Colonic mucosa (tissue), 4 donors: Measurements from ENCODE around the gene FAM83F. TPM values are rescaled to one million over a fixed set of nuclear protein-coding genes. Genes with fewer than 3 reads are reported as not detected.
A peak's percentile ranks its signal among the peaks of the same experiment; 100 is the strongest.

Experiments used
- DNase-seq: peaks from one replicate; pipeline ENCODE4 v3.0.0-alpha.2; 2020
- H3K27ac ChIP-seq: fragments of 200-600 bp; one replicate; pipeline ENCODE4 v1.8.0; 2021
- H3K27me3 ChIP-seq: fragments of 200-600 bp; one replicate; pipeline ENCODE4 v1.8.0; 2021
- H3K36me3 ChIP-seq: fragments of 200-600 bp; one replicate; pipeline ENCODE4 v1.8.0; 2021
- H3K4me1 ChIP-seq: fragments of 200-600 bp; one replicate; pipeline ENCODE4 v1.8.0; 2021; ENCODE audit warnings: mild to moderate bottlenecking
- H3K4me3 ChIP-seq: fragments of 200-600 bp; one replicate; pipeline ENCODE4 v1.8.0; 2021
- H3K9ac ChIP-seq, 2 donors: one replicate each; pipeline ENCODE4 v1.7.0; 2013; ENCODE audit warnings: control low read depth in 2 of 2, low read depth in 2 of 2, low read length in 2 of 2
- H3K9me3 ChIP-seq: fragments of 200-600 bp; one replicate; pipeline ENCODE4 v1.8.0; 2021
- intact Hi-C: fragments of 100-400 bp; cut with DNase I; formaldehyde crosslinking; loops from one replicate; pipeline ENCODE4 v1.14.1; 2022
- total RNA-seq, 2 donors: library from RNA; stranded (reverse); fragmentation: NEBNext Ultra II Directional in 1 of 2; extraction: Animal tissue kit (Norgen Biotek cat#: 25700) in 1 of 2; gene quantifications; one replicate each; pipeline ENCODE4 v1.2.1, GENCODE V29; 2021
- TF ChIP-seq, protein P1 (sequence below): fragments of 200-600 bp; IDR thresholded peaks from one replicate; pipeline ENCODE4 v1.8.0; 2022; ENCODE audit warnings: antibody characterized with exemption, mild to moderate bottlenecking
- donor health status: healthy.
- donor health status: DM: no; HTN: no; CAD: no.
- donor health status: DM: no; HTN: no; CAD: no.

FAM83F gene
- total RNA-seq, 2 donors from 2014 or later = 38.3 to 40.6 TPM

DNA sequence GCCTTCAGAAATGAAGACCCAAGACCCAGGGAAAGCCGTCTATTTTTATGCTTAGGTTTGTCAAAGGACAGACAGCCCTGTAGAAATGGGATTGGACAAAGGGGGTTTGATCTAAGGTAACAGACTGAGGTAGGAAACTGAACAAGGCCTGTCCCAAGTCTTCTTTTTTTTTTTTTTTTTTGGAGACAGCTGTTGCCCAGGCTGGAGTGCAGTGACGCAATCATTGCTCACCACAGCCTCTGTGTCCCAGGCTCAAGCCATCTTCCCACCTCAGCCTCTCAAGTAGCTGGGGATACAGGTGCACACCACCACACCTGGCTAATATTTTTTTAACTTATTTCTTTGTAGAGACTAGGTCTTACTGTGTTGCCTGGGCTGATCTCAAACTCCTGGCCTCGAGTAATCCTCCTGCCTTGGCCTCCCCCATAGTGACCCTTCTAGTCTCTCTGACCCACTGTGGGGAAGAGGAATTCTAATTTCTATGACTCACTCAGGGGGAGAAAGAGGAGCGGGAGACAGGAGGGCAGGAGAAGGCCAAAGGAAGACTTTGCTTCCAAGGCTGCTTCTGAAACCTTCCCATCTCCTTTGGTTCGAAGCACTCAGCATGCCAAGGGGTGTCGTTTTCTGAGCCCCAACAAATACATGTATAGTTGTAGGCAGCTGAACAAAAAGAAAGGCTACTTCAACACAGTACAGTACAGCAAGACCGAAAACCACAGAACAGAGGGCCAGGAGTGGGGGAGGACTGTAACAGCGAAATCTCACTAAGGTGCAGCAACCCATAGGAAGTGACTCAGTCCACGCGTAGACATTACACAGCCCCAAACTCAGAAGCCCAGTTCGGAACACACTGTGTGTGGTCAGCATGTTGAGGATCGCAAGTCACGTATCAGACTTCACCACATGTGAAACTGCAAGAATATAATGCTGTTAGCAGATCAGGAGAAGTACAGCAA lies 33.7 kb upstream of the FAM83F start:
- intact Hi-C loops = no loop called here
- DNase-seq = no peak
- no peak overlapping the region for H3K27ac ChIP-seq

DNA sequence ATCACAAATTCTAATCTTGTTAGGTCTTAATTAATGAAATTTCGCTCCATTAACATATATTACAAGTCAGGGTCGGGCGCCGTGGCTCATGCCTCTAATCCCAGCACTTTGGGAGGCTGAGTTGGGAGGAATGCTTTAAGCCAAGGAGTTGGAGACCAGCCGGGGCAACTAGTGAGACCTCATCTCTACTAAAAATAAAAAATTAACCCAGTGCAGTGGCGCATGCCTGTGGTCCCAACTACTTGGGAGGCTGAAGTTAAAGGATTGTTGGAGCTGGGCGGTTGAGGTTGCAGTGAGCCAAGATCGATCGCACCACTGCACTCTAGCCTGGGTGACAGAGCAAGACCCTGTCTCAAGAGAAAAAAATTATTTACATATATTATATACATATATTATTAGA lies 32.7 kb upstream of the FAM83F start:
- Histone ChIP-seq H3K9me3 (no peaks in the 10 kb centered on the region), H3K9ac (no peak overlapping the region), H3K36me3 (no peaks in the 10 kb centered on the region), H3K27ac (no peak overlapping the region), H3K27me3 (no peaks in the 10 kb centered on the region), H3K4me3 (no peak overlapping the region), H3K4me1 (peaks cover 6% of the 10 kb centered on the region)
- TF ChIP-seq, protein P1, sequence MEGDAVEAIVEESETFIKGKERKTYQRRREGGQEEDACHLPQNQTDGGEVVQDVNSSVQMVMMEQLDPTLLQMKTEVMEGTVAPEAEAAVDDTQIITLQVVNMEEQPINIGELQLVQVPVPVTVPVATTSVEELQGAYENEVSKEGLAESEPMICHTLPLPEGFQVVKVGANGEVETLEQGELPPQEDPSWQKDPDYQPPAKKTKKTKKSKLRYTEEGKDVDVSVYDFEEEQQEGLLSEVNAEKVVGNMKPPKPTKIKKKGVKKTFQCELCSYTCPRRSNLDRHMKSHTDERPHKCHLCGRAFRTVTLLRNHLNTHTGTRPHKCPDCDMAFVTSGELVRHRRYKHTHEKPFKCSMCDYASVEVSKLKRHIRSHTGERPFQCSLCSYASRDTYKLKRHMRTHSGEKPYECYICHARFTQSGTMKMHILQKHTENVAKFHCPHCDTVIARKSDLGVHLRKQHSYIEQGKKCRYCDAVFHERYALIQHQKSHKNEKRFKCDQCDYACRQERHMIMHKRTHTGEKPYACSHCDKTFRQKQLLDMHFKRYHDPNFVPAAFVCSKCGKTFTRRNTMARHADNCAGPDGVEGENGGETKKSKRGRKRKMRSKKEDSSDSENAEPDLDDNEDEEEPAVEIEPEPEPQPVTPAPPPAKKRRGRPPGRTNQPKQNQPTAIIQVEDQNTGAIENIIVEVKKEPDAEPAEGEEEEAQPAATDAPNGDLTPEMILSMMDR = no peak
- no peak for DNase-seq
- intact Hi-C loops = no loop called here

More for the DNA sequence above, 33.7 kb upstream of the FAM83F start:
- Histone ChIP-seq H3K9me3 (no peaks in the 10 kb centered on the region), H3K4me3 (no peak overlapping the region), H3K36me3 (no peaks in the 10 kb centered on the region), H3K4me1 (no peaks in the 10 kb centered on the region), H3K9ac (no peak overlapping the region), H3K27me3 (no peaks in the 10 kb centered on the region)
- TF ChIP-seq, protein P1 = no peak

DNA sequence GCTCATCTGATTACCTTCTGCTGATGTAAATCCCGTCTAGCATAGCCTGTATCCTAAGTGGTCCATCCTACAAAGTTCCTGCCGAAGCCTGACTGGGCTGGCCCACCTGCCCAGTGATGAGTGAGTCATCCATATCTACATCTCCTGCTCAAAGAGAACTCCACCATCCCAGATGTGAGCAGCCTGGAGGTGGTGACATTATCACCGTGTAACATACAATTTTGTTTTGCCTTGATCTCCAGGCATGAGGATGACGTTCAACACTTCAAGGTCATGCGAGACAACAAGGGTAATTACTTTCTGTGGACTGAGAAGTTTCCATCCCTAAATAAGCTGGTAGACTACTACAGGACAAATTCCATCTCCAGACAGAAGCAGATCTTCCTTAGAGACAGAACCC lies 29.0 kb upstream of the FAM83F start:
- no peak overlapping the region for H3K9ac ChIP-seq
- intact Hi-C loops = no loop called here
- H3K4me1 ChIP-seq = peaks cover 6% of the 10 kb centered on the region
- H3K9me3 ChIP-seq = no peaks in the 10 kb centered on the region
- no peaks in the 10 kb centered on the region for H3K27me3 ChIP-seq
- no peak overlapping the region for H3K4me3 ChIP-seq
- H3K27ac ChIP-seq = no peak overlapping the region
- TF ChIP-seq, protein P1 = no peak
- DNase-seq = no peak
- no peaks in the 10 kb centered on the region for H3K36me3 ChIP-seq

DNA sequence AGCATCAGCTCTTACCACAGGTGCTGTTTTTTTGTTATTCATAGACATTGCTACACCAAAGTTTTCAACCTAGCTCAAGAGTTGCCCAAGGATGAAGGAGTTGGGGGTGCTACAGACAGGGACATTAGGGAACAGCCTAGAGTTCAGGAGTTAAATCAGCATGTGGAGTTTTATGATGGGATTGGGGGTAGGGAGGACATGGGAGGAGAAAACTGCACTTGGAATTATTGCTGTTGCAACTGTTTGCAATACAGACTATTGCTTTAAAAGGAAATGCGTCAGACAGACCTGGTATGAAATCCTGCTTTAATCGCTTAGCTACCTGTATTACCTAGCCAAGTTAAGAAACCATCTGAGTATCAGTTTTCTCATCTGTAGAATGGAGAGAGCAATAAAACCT lies 28.3 kb upstream of the FAM83F start:
- H3K36me3 ChIP-seq = no peaks in the 10 kb centered on the region
- H3K4me1 ChIP-seq = peaks cover 6% of the 10 kb centered on the region
- H3K27ac ChIP-seq = peak overlapping the region; percentile 67
- H3K27me3 ChIP-seq = no peaks in the 10 kb centered on the region
- TF ChIP-seq, protein P1 = no peak
- intact Hi-C loops = no loop called here
- no peak overlapping the region for H3K4me3 ChIP-seq
- H3K9me3 ChIP-seq = no peaks in the 10 kb centered on the region
- no peak overlapping the region for H3K9ac ChIP-seq
- DNase-seq = peak; percentile 26

DNA sequence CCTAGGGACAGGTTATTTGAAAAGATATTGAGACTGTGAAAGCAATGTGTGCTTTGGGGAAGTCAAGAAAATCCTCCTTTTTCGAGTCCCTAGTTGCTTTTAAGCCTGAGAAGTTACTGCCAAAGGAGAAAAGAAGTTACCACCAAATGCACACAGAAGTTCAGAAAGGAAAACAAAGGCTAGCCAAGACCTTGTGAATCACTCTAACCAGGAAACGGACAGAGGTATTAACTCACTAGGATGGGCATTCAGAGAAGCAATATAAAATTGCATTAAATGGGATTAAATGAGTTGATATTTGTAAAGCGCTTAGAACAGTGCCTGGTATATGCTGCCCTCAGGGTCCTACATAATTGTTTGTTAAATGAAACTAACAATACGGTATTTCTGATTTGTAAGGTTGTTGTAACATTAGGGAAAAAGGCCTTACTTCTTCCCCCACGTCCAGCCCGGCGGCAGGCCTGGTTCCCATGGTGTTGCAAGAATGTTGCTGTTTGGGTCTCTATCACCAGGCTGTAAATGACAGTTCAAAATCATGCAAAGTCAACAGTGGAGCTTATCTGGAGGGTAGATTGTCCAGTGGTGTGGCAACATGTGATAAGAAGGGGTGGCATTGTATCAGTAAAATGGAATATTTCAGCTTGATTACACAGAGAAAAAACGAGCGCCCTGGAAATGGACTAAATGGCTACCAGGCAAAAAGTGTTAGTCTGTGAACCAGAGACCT lies 27.5 kb upstream of the FAM83F start:
- Histone ChIP-seq H3K4me1 (peaks cover 6% of the 10 kb centered on the region), H3K4me3 (no peak overlapping the region), H3K9me3 (no peaks in the 10 kb centered on the region), H3K27me3 (no peaks in the 10 kb centered on the region), H3K9ac (peak overlapping the region in 1 of 2 donors; percentile 31), H3K27ac (peak overlapping the region; percentile 67), H3K36me3 (no peaks in the 10 kb centered on the region)
- TF ChIP-seq, protein P1 = no peak
- intact Hi-C loops = no loop called here
- peak; percentile 74 for DNase-seq
